Measurements from ENCODE around the gene CNTNAP2. TPM values are rescaled to one million over a fixed set of nuclear protein-coding genes. Genes with fewer than 3 reads are reported as not detected.

Gene CNTNAP2
- total and polyA plus RNA-seq, 9 of the 15 experiments (the other 6 are each of a cell fraction or from before 2014, with no cell fraction given): 0.04 to 0.62 (median 0.09) TPM; not detected in 4

DNA sequence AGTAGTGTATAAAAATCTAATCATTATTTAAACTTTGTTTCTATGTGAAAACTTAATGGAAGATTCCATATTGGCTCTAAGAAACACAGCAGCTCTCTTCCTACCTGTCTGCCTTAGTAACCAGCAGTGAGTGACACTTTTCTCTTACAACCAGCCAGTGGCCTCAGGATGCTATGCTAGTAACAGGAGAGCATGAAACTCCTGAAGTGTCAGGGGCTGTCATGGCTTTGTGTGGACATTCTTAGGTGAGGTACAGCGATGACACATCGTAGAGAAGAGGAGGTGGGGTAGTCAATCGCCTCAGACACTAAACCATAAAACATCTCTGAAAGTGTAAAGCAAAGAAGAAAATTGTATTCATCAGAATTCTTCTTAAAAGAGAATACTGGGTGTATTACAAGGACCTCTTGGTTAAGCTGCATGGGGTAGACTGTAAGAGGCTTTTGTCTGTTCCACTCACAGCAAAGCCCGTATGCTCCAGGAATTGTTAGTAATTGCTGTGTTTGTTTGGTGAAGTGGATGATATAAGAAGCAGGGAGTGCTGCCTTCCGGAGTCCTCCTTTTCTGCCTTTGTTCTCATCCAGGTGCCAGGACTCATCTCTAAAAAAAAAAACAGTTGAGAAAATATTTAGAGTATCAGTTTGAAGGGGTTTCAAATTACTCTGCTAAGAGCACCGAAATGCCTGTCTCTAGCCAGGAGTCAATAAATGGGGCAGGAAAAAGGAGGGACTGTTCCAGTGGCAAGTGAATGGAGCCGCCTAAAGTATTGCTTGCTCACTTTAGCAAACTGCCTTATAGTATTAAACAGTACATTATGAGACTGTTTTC is 518.8 kb downstream of the CNTNAP2 start:
- no peaks in the 10 kb centered on the region for H3K9me3 ChIP-seq (replicated peaks; ENCODE audit: control insufficient read depth, insufficient read depth, low read depth, low read length)
- in situ Hi-C loops (cut with MboI): no loop called here

More for the DNA sequence above, 518.8 kb downstream of the CNTNAP2 start:
- Histone ChIP-seq H3K27me3 (ENCODE audit: control insufficient read depth in 2 of 2, insufficient read depth in 2 of 2, low read length in 2 of 2) (no peaks in the 10 kb centered on the region), H3K27ac (ENCODE audit: extremely low read depth, low read depth, low read length) (no peak overlapping the region), H2AFZ (ENCODE audit: low read depth, low read length) (no peak overlapping the region), H3K36me3 (ENCODE audit: control insufficient read depth, insufficient read depth, low read length) (no peaks in the 10 kb centered on the region), H3K4me1 (replicated peaks in 1 of 2; ENCODE audit: control insufficient read depth in 2 of 2, insufficient read depth in 2 of 2, low read length in 2 of 2) (no peaks in the 10 kb centered on the region), H3K9ac (ENCODE audit: insufficient read depth in 1 of 2, low read depth in 2 of 2, low read length in 2 of 2) (no peak overlapping the region), H3K4me2 (ENCODE audit: insufficient read depth, low read length) (no peak overlapping the region), H3K9me1 (ENCODE audit: control insufficient read depth, insufficient read depth, low read length) (no peaks in the 10 kb centered on the region), H3K79me2 (ENCODE audit: control insufficient read depth, insufficient read depth, low read length) (no peaks in the 10 kb centered on the region), H3K4me3 (no peak overlapping the region), H4K20me1 (replicated peaks; ENCODE audit: control insufficient read depth, insufficient read depth, low read length) (no peaks in the 10 kb centered on the region)
- DNase-seq (ENCODE audit: extremely low read depth in 1 of 4, low spot score in 3 of 4) (no peak), FAIRE-seq (no peak), ATAC-seq (no peak)
- ChIA-PET CTCF (ENCODE audit: low intra/inter-chr PET ratio) (no interaction called here), POLR2A (no interaction called here)
- 0% methylated on average over 7 of the region's 7 CpGs for WGBS (ENCODE audit: insufficient coverage, low coverage, missing lambda C conversion rate)
- no peak for TF ChIP-seq SAFB (IDR thresholded peaks at IDR 0.05; ENCODE audit: borderline replicate concordance, low read depth, low read length)
- no peak for TF ChIP-seq YBX1 (IDR thresholded peaks at IDR 0.05)
- TF ChIP-seq RHOXF2B (CRISPR knock-in tag; conservative IDR thresholded peaks at IDR 0.05): no peak
- TF ChIP-seq, protein P1, sequence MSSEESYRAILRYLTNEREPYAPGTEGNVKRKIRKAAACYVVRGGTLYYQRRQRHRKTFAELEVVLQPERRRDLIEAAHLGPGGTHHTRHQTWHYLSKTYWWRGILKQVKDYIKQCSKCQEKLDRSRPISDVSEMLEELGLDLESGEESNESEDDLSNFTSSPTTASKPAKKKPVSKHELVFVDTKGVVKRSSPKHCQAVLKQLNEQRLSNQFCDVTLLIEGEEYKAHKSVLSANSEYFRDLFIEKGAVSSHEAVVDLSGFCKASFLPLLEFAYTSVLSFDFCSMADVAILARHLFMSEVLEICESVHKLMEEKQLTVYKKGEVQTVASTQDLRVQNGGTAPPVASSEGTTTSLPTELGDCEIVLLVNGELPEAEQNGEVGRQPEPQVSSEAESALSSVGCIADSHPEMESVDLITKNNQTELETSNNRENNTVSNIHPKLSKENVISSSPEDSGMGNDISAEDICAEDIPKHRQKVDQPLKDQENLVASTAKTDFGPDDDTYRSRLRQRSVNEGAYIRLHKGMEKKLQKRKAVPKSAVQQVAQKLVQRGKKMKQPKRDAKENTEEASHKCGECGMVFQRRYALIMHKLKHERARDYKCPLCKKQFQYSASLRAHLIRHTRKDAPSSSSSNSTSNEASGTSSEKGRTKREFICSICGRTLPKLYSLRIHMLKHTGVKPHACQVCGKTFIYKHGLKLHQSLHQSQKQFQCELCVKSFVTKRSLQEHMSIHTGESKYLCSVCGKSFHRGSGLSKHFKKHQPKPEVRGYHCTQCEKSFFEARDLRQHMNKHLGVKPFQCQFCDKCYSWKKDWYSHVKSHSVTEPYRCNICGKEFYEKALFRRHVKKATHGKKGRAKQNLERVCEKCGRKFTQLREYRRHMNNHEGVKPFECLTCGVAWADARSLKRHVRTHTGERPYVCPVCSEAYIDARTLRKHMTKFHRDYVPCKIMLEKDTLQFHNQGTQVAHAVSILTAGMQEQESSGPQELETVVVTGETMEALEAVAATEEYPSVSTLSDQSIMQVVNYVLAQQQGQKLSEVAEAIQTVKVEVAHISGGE (CRISPR knock-in tag; IDR thresholded peaks at IDR 0.05): no peak
- TF ChIP-seq NCOA1 (IDR thresholded peaks at IDR 0.05; ENCODE audit: low read depth): no peak
- TF ChIP-seq RB1 (IDR thresholded peaks at IDR 0.05; ENCODE audit: low read depth): no peak
- no peak for TF ChIP-seq HCFC1 (IDR thresholded peaks at IDR 0.05; ENCODE audit: low read depth, low read length)
- no peak for TF ChIP-seq CBFA2T2 (conservative IDR thresholded peaks at IDR 0.05)
- no peak for TF ChIP-seq TSHZ1 (CRISPR knock-in tag; IDR thresholded peaks at IDR 0.05)
- no peak for TF ChIP-seq NBN (IDR thresholded peaks at IDR 0.05; ENCODE audit: low read depth)
- TF ChIP-seq CBFB (CRISPR knock-in tag; IDR thresholded peaks at IDR 0.05): no peak
- intact Hi-C loops (cut with micrococcal nuclease): no loop called here
- BruUV-seq (replicated peaks): no TSS peak
